GM12891 (cell line): ENCODE data around the gene TH.

Experiments
- DNase-seq: peaks from one replicate; pipeline ENCODE4 v3.0.0; 2011; ENCODE audit warnings: low spot score; ENCODE audit not compliant: insufficient read length
- FAIRE-seq: peaks from 2 replicates; lab custom pipeline; 2011; peaks lifted over from hg19 to GRCh38; lab: Jason Lieb, UNC
- PAX5 ChIP-seq: IDR thresholded peaks from 2 replicates; pipeline ENCODE4 v1.6.1; 2011; ENCODE audit warnings: low read length, moderate library complexity, mild to moderate bottlenecking; ENCODE audit not compliant: insufficient read depth, severe bottlenecking
- POLR2A ChIP-seq: IDR thresholded peaks from 2 replicates; pipeline ENCODE4 v1.6.1; 2011; ENCODE audit warnings: low read depth, low read length, control low read depth
- POLR2AphosphoS5 ChIP-seq: IDR thresholded peaks from 2 replicates; pipeline ENCODE4 v1.6.1; 2011; ENCODE audit warnings: low read depth, low read length, control low read depth
- POU2F2 ChIP-seq: IDR thresholded peaks from 2 replicates; pipeline ENCODE4 v1.6.1; 2011; ENCODE audit warnings: low read depth, mild to moderate bottlenecking, control low read depth, low read length, moderate library complexity
- SPI1 ChIP-seq: IDR thresholded peaks from 2 replicates; pipeline ENCODE4 v1.6.1; 2011; ENCODE audit warnings: low read depth, low read length, control low read depth
- TAF1 ChIP-seq: IDR thresholded peaks from 2 replicates; pipeline ENCODE4 v1.6.1; 2011; ENCODE audit warnings: low read depth, low read length, control low read depth

TH gene

DNA sequence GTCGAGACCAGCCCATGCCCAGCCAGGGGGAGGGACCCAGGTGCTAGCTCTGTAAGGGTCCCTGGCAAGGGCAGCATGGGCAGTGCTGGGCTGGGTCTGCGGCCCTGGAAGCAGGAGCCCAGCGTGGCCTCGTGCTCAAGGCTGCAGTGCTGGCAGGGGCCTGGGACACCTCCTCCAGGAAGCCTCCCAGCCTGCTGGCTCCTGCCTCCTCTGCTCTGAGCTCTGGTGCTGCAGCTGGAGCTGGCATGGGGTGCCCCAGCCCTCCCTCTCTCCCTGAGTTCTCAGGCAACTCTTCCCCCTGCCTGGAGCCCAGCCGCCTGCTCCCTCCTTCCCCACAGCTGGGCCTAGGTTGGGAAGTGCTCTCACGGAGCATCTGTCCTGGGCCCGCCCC, 17.4 kb downstream of the TH start:
- DNase-seq (no peak), FAIRE-seq (no peak)
- TF ChIP-seq TAF1 (no peak), PAX5 (no peak), SPI1 (no peak), POLR2A (no peak), POU2F2 (no peak), POLR2AphosphoS5 (no peak)

DNA sequence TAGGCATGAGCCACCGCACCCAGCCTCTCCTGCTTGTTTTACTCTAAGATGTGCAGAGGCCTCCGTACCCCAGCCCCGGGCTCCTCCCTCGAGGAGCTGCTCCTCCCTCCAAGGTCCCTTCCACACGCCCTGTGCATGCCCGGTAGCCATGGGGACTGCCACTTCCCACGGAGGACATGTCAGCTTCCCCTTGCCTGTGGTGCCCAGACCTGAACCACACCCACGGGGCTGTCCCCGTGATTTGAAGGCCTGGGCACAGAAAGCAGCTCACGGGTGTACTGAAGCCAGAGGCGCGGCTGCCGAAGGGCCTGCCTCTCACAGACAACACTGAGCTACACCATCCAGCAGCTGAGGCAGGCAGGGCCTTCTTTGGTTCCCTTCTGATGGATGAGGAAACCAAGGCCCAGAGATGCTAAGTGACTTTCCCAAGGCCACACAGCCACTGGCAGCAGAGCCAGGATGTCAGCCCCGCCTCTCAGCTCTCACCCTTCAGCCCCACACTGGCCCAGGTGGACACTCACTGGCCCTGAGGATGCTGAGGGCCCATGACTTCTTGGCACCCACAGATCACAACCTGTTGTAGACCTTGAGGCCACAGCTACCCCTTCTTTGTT, 17.9 kb downstream of the TH start:
- TF ChIP-seq TAF1 (no peak), PAX5 (no peak), SPI1 (no peak), POLR2A (no peak), POLR2AphosphoS5 (no peak), POU2F2 (no peak)
- DNase-seq: no peak
- no peak for FAIRE-seq

GRCh38 chr11:2151500-2152257, 19.9 kb downstream of the TH start:
- TF ChIP-seq PAX5 (no peak), POLR2A (no peak)
- peak; percentile 77 for FAIRE-seq
- peak; percentile 86 for DNase-seq

DNA sequence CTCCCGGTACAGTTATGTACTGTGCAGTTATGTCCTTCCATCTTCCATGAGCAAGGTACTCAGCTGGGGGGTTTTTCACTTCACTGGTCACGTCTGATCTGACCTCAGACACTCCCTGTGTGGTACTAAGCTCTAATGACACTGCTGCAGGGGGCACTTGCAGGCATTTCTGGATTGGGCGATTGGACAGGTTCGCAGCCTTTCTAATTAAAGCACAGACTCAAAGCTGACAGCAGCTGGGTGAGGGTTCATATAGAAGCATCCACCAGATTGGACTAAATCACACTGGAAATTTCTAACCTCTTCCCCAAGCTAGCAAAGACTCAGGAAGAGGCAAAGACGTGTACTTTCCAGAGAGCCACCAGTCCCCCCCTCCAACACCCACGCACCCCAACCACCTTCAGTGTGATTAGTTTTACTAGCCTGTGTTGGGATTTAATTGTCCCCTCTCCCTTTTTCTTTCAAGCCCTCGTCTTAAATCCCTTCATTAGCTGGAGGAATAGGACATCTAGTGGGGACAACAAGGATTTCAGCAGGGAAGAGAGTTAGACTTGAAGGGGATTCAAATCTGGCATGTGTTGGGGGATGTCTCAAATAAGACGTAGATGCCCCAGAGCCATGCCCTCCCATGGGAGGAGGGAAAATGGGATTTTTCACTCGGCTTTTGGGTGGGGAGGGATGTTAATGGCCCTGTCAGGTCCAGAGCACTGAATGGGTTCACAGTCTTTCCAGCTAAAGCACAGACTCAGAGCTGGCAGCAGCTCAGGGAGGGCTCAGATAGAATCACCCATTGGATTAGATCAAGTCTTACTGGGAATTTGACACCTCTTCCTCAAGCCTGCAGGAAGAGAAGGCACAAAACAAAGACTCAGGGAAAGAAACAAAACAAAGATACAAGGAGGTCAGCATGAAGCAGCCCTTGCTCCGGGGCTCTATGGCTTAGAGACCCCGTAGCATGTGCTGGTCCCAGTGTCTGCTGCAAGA, 21.5 kb downstream of the TH start:
- no peak for FAIRE-seq
- TF ChIP-seq POU2F2 (no peak), SPI1 (no peak), POLR2AphosphoS5 (no peak), TAF1 (no peak), POLR2A (no peak), PAX5 (no peak)
- DNase-seq: no peak

- no peak for FAIRE-seq
- no peak for TF ChIP-seq TAF1
Measured at GRCh38 chr11:2149460-2149859, 22.2 kb downstream of the TH start.

GRCh38 chr11:2148595-2148994, 23.0 kb downstream of the TH start:
- TF ChIP-seq POLR2A (no peak), POU2F2 (no peak), POLR2AphosphoS5 (no peak), TAF1 (no peak), PAX5 (no peak), SPI1 (no peak)
- DNase-seq (no peak), FAIRE-seq (no peak)

More at GRCh38 chr11:2149460-2149859, 22.2 kb downstream of the TH start:
- DNase-seq: no peak

DNA sequence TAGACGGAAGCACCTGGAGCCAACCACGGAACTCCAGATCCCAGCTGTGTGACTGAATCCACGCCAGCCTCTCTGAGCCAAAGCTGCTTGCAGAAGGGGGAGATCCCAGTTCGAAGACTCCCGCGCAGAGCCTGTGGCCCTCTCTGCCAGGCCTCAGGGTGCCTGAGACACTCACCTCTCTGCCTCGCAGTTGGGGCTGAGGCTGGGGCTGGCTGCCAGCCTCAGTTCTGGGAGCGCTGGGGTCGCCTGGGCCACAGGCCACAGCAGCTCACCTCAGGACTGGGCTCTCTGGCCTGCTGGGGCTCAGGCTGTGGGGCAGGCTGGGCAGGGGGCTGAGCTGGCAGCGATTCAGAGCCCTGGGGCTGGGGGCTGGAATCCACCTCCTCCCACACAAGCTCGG, 24.2 kb downstream of the TH start:
- FAIRE-seq (no peak), DNase-seq (no peak)
- TF ChIP-seq POLR2A (no peak), POU2F2 (no peak), POLR2AphosphoS5 (no peak), TAF1 (no peak), SPI1 (no peak), PAX5 (no peak)

- FAIRE-seq (no peak), DNase-seq (no peak)
- TF ChIP-seq PAX5 (no peak), SPI1 (no peak), TAF1 (no peak), POLR2AphosphoS5 (no peak), POU2F2 (no peak), POLR2A (no peak)
Measured at GRCh38 chr11:2146051-2146450, 25.6 kb downstream of the TH start.

GRCh38 chr11:2144544-2145248, 26.9 kb downstream of the TH start:
- DNase-seq: no peak
- FAIRE-seq: no peak
- TF ChIP-seq PAX5: no peak
- TF ChIP-seq POU2F2: no peak
- no peak for TF ChIP-seq POLR2AphosphoS5
- no peak for TF ChIP-seq SPI1
- no peak for TF ChIP-seq TAF1
- no peak for TF ChIP-seq POLR2A
